ENCODE measurements around the gene ST14.

DNA sequence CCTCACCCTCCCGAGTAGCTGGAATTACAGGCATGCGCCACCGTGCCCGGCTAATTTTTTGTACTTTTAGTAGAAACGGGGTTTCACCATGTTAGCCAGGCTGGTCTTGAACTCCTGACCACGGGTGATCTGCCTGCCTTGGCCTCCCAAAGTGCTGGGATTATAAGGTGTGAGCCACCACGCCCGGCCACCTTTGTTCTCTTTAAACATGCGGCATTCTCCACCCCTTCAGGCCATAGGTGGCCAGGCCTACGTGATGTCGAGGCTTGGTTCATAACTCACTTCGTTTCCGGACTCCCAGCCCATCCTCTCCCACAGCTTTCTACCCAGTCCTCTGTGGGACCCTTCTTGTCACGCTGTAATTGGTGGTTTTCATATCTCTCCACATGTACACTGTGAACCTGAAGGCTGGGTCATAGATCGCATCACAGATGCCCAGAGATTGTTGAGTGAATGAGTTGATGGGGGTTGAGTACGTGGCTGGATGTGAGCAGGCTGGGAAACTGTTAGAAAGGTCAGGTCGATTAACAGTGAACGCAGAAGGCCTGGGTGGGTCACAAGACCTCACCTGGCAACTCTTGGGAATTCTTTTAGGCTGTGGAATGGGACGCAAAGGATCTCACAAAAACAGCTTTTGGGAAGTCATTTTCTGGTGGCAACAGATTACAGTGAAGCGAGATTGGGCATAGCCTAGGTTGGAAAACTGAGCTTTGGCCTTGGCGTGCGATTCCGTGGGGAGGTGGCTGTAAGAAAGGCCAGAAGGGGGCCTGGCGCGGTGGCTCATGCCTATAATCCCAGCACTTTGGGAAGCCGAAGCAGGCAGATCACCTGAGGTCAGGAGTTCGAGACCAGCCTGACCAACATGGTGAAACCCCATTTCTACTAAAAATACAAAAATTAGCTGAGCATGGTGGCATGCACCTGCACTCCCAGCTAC lies 44.5 kb downstream of the ST14 start:
- no peak for TF ChIP-seq EZH2 (IDR thresholded peaks at IDR 0.05; ENCODE audit: borderline replicate concordance, insufficient read depth, low read depth, low read length, poor library complexity, severe bottlenecking)
- TF ChIP-seq, protein P1, sequence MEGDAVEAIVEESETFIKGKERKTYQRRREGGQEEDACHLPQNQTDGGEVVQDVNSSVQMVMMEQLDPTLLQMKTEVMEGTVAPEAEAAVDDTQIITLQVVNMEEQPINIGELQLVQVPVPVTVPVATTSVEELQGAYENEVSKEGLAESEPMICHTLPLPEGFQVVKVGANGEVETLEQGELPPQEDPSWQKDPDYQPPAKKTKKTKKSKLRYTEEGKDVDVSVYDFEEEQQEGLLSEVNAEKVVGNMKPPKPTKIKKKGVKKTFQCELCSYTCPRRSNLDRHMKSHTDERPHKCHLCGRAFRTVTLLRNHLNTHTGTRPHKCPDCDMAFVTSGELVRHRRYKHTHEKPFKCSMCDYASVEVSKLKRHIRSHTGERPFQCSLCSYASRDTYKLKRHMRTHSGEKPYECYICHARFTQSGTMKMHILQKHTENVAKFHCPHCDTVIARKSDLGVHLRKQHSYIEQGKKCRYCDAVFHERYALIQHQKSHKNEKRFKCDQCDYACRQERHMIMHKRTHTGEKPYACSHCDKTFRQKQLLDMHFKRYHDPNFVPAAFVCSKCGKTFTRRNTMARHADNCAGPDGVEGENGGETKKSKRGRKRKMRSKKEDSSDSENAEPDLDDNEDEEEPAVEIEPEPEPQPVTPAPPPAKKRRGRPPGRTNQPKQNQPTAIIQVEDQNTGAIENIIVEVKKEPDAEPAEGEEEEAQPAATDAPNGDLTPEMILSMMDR (IDR thresholded peaks at IDR 0.05): no peak
